HEK293 (cell line): ENCODE data around the gene ARHGAP4.

ENCODE experiments used
- CTCF ChIA-PET: fragments of 350-600 bp; formaldehyde crosslinking; extraction: SDS; loops from one replicate; lab custom pipeline; 2021; ENCODE audit warnings: antibody characterized with exemption; lab: Yijun Ruan, JAX
- POLR2A ChIA-PET: fragments of 300-600 bp; formaldehyde crosslinking; extraction: SDS; loops from one replicate; lab custom pipeline; 2020; ENCODE audit warnings: antibody characterized with exemption, inconsistent platforms; lab: Yijun Ruan, JAX
- H3K27ac ChIP-seq: fragments of 200-500 bp; sonication (Bioruptor generic); 2 replicates; pipeline ENCODE4 v1.5.1; 2014; ENCODE audit warnings: low read depth, low read length, control low read depth, inconsistent platforms; ENCODE audit errors: extremely low read depth
- H3K36me3 ChIP-seq, 2 experiments: fragments of 200-500 bp in 1 of 2; sonication (Bioruptor generic) in 1 of 2; 1 replicate in 1 of 2; 2 replicates in 1 of 2; pipeline ENCODE4 v1.5.1; 2014 to 2017; ENCODE audit warnings: inconsistent platforms in 2 of 2, low read length in 2 of 2; ENCODE audit not compliant: control insufficient read depth in 2 of 2, insufficient read depth in 1 of 2
- H3K4me1 ChIP-seq: fragments of 200-500 bp; sonication (Bioruptor generic); 2 replicates; pipeline ENCODE4 v1.5.1; 2014; ENCODE audit warnings: mild to moderate bottlenecking, low read length, inconsistent platforms; ENCODE audit not compliant: control insufficient read depth, insufficient read depth
- H3K4me3 ChIP-seq: 2 replicates; pipeline ENCODE4 v1.5.1; 2011; ENCODE audit warnings: low read depth, mild to moderate bottlenecking, control low read depth, low read length, moderate library complexity
- H3K9me3 ChIP-seq: fragments of 200-500 bp; sonication (Bioruptor generic); 2 replicates; pipeline ENCODE4 v1.5.1; 2014; ENCODE audit warnings: low read depth, low read length, inconsistent platforms; ENCODE audit not compliant: control insufficient read depth, insufficient read depth
- EGR2 ChIP-seq: fragments of 450-650 bp; formaldehyde crosslinking; IDR thresholded peaks from 2 replicates; pipeline ENCODE4 v1.5.1; 2016; ENCODE audit warnings: low read depth, missing biosample characterization, missing genetic modification characterization
- HOXC10 ChIP-seq: sonication (generic); formaldehyde crosslinking; IDR thresholded peaks from 2 replicates; pipeline ENCODE4 v1.8.1; 2023; ENCODE audit warnings: mild to moderate bottlenecking, missing genetic modification reagents
- HOXD13 ChIP-seq: sonication (generic); formaldehyde crosslinking; IDR thresholded peaks from 2 replicates; pipeline ENCODE4 v1.8.0; 2022; ENCODE audit warnings: missing genetic modification reagents, borderline replicate concordance
- IKZF3 ChIP-seq: fragments of 450-650 bp; IDR thresholded peaks from 2 replicates; pipeline ENCODE4 v1.5.0; 2018; ENCODE audit warnings: missing biosample characterization, mild to moderate bottlenecking, missing genetic modification characterization, moderate library complexity
- MEIS1 ChIP-seq: sonication (generic); formaldehyde crosslinking; IDR thresholded peaks from 2 replicates; pipeline ENCODE4 v1.8.1; 2022; ENCODE audit warnings: missing genetic modification reagents, mild to moderate bottlenecking, borderline replicate concordance
- OSR2 ChIP-seq: fragments of 450-650 bp; formaldehyde crosslinking; IDR thresholded peaks from 2 replicates; pipeline ENCODE4 v1.5.1; 2016; ENCODE audit warnings: missing biosample characterization, missing genetic modification characterization
- PATZ1 ChIP-seq: fragments of 450-650 bp; formaldehyde crosslinking; IDR thresholded peaks from 2 replicates; pipeline ENCODE4 v1.5.1; 2016; ENCODE audit warnings: missing biosample characterization, missing genetic modification characterization
- PRDM1 ChIP-seq: fragments of 450-650 bp; formaldehyde crosslinking; IDR thresholded peaks from 2 replicates; pipeline ENCODE4; 2016; ENCODE audit warnings: missing biosample characterization, missing genetic modification characterization
- SCRT1 ChIP-seq: fragments of 450-650 bp; formaldehyde crosslinking; IDR thresholded peaks from 2 replicates; pipeline ENCODE4 v1.5.1; 2016; ENCODE audit warnings: missing biosample characterization, missing genetic modification characterization, borderline replicate concordance
- SCRT2 ChIP-seq: fragments of 450-650 bp; formaldehyde crosslinking; IDR thresholded peaks from 2 replicates; pipeline ENCODE4 v1.5.1; 2016; ENCODE audit warnings: missing biosample characterization, missing genetic modification characterization
- ZBTB1 ChIP-seq: fragments of 450-650 bp; formaldehyde crosslinking; IDR thresholded peaks from 2 replicates; pipeline ENCODE4 v1.5.1; 2016; ENCODE audit warnings: missing biosample characterization, missing genetic modification characterization
- ZBTB8A ChIP-seq: fragments of 450-650 bp; formaldehyde crosslinking; IDR thresholded peaks from 2 replicates; pipeline ENCODE4 v1.5.1; 2016; ENCODE audit warnings: missing biosample characterization, missing genetic modification characterization
- ZEB2 ChIP-seq: fragments of 450-650 bp; formaldehyde crosslinking; IDR thresholded peaks from 2 replicates; pipeline ENCODE4 v1.5.1; 2016; ENCODE audit warnings: missing biosample characterization, missing genetic modification characterization
- ZNF112 ChIP-seq: fragments of 450-650 bp; formaldehyde crosslinking; IDR thresholded peaks from 2 replicates; pipeline ENCODE4 v1.5.0; 2017; ENCODE audit warnings: missing biosample characterization, missing genetic modification characterization
- ZNF221 ChIP-seq: fragments of 450-650 bp; formaldehyde crosslinking; IDR thresholded peaks from 2 replicates; pipeline ENCODE4 v1.5.1; 2017; ENCODE audit warnings: missing biosample characterization, missing genetic modification characterization, borderline replicate concordance
- ZNF398 ChIP-seq: fragments of 450-650 bp; formaldehyde crosslinking; IDR thresholded peaks from 2 replicates; pipeline ENCODE4 v1.5.1; 2017; ENCODE audit warnings: missing biosample characterization, missing genetic modification characterization
- ZNF423 ChIP-seq: fragments of 450-650 bp; formaldehyde crosslinking; IDR thresholded peaks from 2 replicates; pipeline ENCODE4 v1.5.1; 2016; ENCODE audit warnings: missing biosample characterization, missing genetic modification characterization
- ZNF48 ChIP-seq: fragments of 450-650 bp; formaldehyde crosslinking; IDR thresholded peaks from 2 replicates; pipeline ENCODE4 v1.5.1; 2016; ENCODE audit warnings: missing biosample characterization, missing genetic modification characterization
- ZNF585B ChIP-seq: fragments of 450-650 bp; formaldehyde crosslinking; IDR thresholded peaks from 2 replicates; pipeline ENCODE4 v1.5.1; 2016; ENCODE audit warnings: missing biosample characterization, missing genetic modification characterization
- ZNF600 ChIP-seq: fragments of 450-650 bp; formaldehyde crosslinking; IDR thresholded peaks from 2 replicates; pipeline ENCODE4 v1.5.1; 2016; ENCODE audit warnings: missing biosample characterization, missing genetic modification characterization
- TF ChIP-seq, protein P1 (sequence below): fragments of 450-650 bp; formaldehyde crosslinking; IDR thresholded peaks from 2 replicates; pipeline ENCODE4 v1.5.1; 2017; ENCODE audit warnings: missing biosample characterization, mild to moderate bottlenecking, missing genetic modification characterization, moderate library complexity
- TF ChIP-seq, protein P2 (sequence below): fragments of 450-650 bp; formaldehyde crosslinking; IDR thresholded peaks from 2 replicates; pipeline ENCODE4 v1.5.1; 2017; ENCODE audit warnings: missing biosample characterization, missing genetic modification characterization

ARHGAP4 gene

DNA sequence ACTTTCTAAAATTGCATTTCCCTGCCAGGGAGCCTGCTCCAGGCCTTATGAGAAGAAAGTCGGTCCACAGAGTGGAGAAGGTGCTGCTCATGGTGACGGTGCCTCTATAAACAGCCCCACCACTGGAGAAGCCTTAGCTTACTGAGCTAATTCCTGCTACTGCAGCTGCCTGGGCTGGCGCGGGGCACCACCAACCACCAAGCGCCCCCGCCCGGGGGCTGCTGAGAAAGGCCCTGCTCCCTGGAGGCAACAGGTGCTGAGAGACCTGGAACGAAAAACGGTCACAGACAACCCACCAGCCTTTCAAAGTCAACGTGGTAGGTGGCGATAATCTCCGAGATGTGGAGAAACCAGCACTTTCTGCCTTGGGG, 42.7 kb upstream of the ARHGAP4 start (continued):
- TF ChIP-seq EGR2 (peak; percentile 66), IKZF3 (tag by site-specific recombination) (no peak), SCRT1 (tag by site-specific recombination) (peak; percentile 92), SCRT2 (peak; percentile 99), PATZ1 (tag by site-specific recombination) (0 out of 2 replicates have a peak, but pooled peaks have one; percentile 21), PRDM1 (tag by site-specific recombination) (peak; percentile 41; the same call in 1 of the 2 replicates)
- TF ChIP-seq, protein P1, sequence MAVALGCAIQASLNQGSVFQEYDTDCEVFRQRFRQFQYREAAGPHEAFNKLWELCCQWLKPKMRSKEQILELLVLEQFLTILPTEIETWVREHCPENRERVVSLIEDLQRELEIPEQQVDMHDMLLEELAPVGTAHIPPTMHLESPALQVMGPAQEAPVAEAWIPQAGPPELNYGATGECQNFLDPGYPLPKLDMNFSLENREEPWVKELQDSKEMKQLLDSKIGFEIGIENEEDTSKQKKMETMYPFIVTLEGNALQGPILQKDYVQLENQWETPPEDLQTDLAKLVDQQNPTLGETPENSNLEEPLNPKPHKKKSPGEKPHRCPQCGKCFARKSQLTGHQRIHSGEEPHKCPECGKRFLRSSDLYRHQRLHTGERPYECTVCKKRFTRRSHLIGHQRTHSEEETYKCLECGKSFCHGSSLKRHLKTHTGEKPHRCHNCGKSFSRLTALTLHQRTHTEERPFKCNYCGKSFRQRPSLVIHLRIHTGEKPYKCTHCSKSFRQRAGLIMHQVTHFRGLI (tag by site-specific recombination) = 0 out of 2 replicates have a peak, but pooled peaks have one; percentile 18
- TF ChIP-seq, protein P2, sequence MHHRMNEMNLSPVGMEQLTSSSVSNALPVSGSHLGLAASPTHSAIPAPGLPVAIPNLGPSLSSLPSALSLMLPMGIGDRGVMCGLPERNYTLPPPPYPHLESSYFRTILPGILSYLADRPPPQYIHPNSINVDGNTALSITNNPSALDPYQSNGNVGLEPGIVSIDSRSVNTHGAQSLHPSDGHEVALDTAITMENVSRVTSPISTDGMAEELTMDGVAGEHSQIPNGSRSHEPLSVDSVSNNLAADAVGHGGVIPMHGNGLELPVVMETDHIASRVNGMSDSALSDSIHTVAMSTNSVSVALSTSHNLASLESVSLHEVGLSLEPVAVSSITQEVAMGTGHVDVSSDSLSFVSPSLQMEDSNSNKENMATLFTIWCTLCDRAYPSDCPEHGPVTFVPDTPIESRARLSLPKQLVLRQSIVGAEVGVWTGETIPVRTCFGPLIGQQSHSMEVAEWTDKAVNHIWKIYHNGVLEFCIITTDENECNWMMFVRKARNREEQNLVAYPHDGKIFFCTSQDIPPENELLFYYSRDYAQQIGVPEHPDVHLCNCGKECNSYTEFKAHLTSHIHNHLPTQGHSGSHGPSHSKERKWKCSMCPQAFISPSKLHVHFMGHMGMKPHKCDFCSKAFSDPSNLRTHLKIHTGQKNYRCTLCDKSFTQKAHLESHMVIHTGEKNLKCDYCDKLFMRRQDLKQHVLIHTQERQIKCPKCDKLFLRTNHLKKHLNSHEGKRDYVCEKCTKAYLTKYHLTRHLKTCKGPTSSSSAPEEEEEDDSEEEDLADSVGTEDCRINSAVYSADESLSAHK = no peak

GRCh38 chrX:153968255-153968654, 42.2 kb upstream of the ARHGAP4 start:
- TF ChIP-seq ZNF48 (tag by site-specific recombination) = no peak
- no peak for TF ChIP-seq OSR2 (tag by site-specific recombination)
- TF ChIP-seq ZNF600 = no peak
- TF ChIP-seq HOXD13 (CRISPR knock-in tag) = no peak
- TF ChIP-seq ZBTB8A = no peak
- TF ChIP-seq HOXC10 = no peak
- TF ChIP-seq ZBTB1 (tag by site-specific recombination) = no peak
- no peak for TF ChIP-seq ZNF112 (tag by site-specific recombination)
- no peak for TF ChIP-seq ZNF221 (tag by site-specific recombination)
- TF ChIP-seq ZNF585B (tag by site-specific recombination) = no peak
- TF ChIP-seq MEIS1 (CRISPR knock-in tag) = no peak
- no peak for TF ChIP-seq ZEB2 (tag by site-specific recombination)
- no peak for TF ChIP-seq ZNF398 (tag by site-specific recombination)
- no peak for TF ChIP-seq ZNF423 (tag by site-specific recombination)
- TF ChIP-seq, all 188 proteins: peak for 0
- H3K9me3 ChIP-seq = no peaks in the 10 kb centered on the region
- ChIA-PET CTCF (interaction anchor here (0.6 to 7.0 kb wide), 6 partner anchors 15 to 338 kb away, joined by 3 to 65 read pairs (median 4); no protein-coding TSS in a partner anchor), POLR2A (interaction anchor here (1.1 kb wide), 1 partner anchor 21 kb away, joined by 4 read pairs; no protein-coding TSS in a partner anchor)
- H3K4me1 ChIP-seq = peaks cover 6% of the 10 kb centered on the region
- no peak overlapping the region for H3K4me3 ChIP-seq
- H3K36me3 ChIP-seq = peaks cover 5 to 50% of the 10 kb centered on the region in 2 experiments; a peak in 2 of 3 replicates
- H3K27ac ChIP-seq = no peak overlapping the region; the same call in 1 of the 2 replicates
